GM12878 (cell line): ENCODE measurements around the gene MAP3K5. TPM values are rescaled to one million over a fixed set of nuclear protein-coding genes. Genes with fewer than 3 reads are reported as not detected.

ENCODE experiments used
- ATAC-seq: fragments of 200-7000 bp; cut with Tn5 transposase; 3 replicates; pipeline ENCODE4 v1.9.1; 2020; ENCODE audit warnings: mild to moderate bottlenecking, moderate library complexity
- BruUV-seq: library from RNA; stranded (reverse); fragments of 400-500 nt; replicated peaks from 2 replicates; lab custom pipeline; 2021; lab: Mats Ljungman, UMichigan
- CTCF ChIA-PET: fragments of 300-600 bp; sonication (Branson Sonifier 250); formaldehyde crosslinking; extraction: SDS; loops from one replicate; lab custom pipeline; 2021; ENCODE audit warnings: inconsistent platforms; lab: Yijun Ruan, JAX
- POLR2A ChIA-PET: fragments of 350-600 bp; formaldehyde crosslinking; extraction: SDS; loops from one replicate; lab custom pipeline; 2021; ENCODE audit warnings: inconsistent platforms; lab: Charles Lee
- RAD21 ChIA-PET: fragments of 300-600 bp; sonication (Branson Sonifier 250); formaldehyde crosslinking; loops from one replicate; lab custom pipeline; 2023; ENCODE audit warnings: antibody characterized with exemption; ENCODE audit not compliant: unreplicated experiment; lab: Charles Lee
- SMC1A ChIA-PET: fragments of 300-600 bp; sonication (Branson Sonifier 250); formaldehyde crosslinking; loops from one replicate; lab custom pipeline; 2023; ENCODE audit not compliant: unreplicated experiment, uncharacterized antibody; lab: Charles Lee
- DNase-seq: peaks from one replicate; pipeline ENCODE4 v3.0.0-alpha.2; 2011; ENCODE audit warnings: low read depth, low spot score
- FAIRE-seq: peaks from 3 replicates; lab custom pipeline; 2011; peaks lifted over from hg19 to GRCh38; lab: Jason Lieb, UNC
- H2AFZ ChIP-seq: 2 replicates; pipeline ENCODE4 v1.6.0; 2011; ENCODE audit warnings: low read depth, low read length, control low read depth; ENCODE audit not compliant: control insufficient read depth
- H3K27ac ChIP-seq: 2 replicates; pipeline ENCODE4 v1.5.1; 2011; ENCODE audit warnings: control low read depth; ENCODE audit not compliant: control insufficient read depth, insufficient read depth
- H3K27me3 ChIP-seq, 2 experiments: replicated peaks in 1 of 2; 2 replicates each; pipeline versions ENCODE4 v1.6.0 to v1.6.1; 2011; ENCODE audit warnings: low read length in 1 of 2; ENCODE audit not compliant: control insufficient read depth in 2 of 2, insufficient read depth in 2 of 2
- H3K36me3 ChIP-seq, 2 experiments: 2 replicates each; pipeline ENCODE4 v1.5.1; 2011; ENCODE audit warnings: low read length in 1 of 2; ENCODE audit not compliant: control insufficient read depth in 2 of 2, insufficient read depth in 2 of 2
- H3K4me1 ChIP-seq: 2 replicates; pipeline ENCODE4 v1.6.1; 2011; ENCODE audit warnings: mild to moderate bottlenecking, low read length, moderate library complexity, mixed read lengths; ENCODE audit not compliant: control insufficient read depth, insufficient read depth
- H3K4me2 ChIP-seq: 2 replicates; pipeline ENCODE4 v1.6.0; 2011; ENCODE audit warnings: control low read depth; ENCODE audit not compliant: control insufficient read depth, insufficient read depth
- H3K4me3 ChIP-seq: fragments of 200-600 bp; sonication (generic); 2 replicates; pipeline ENCODE4 v1.5.1; 2016
- H3K79me2 ChIP-seq: 2 replicates; pipeline ENCODE4 v1.6.0; 2011; ENCODE audit warnings: low read length; ENCODE audit not compliant: control insufficient read depth, insufficient read depth
- H3K9ac ChIP-seq: 2 replicates; pipeline ENCODE4 v1.8.0; 2011; ENCODE audit warnings: low read length, control low read depth, mixed read lengths; ENCODE audit not compliant: control insufficient read depth, insufficient read depth
- H3K9me3 ChIP-seq: replicated peaks from 3 replicates; pipeline ENCODE4 v1.5.1; 2011; ENCODE audit warnings: mild to moderate bottlenecking, low read length; ENCODE audit not compliant: control insufficient read depth, insufficient read depth
- H4K20me1 ChIP-seq: 2 replicates; pipeline ENCODE4 v1.6.0; 2011; ENCODE audit not compliant: control insufficient read depth, insufficient read depth
- BACH1 ChIP-seq: fragments of 450-650 bp; IDR thresholded peaks from 2 replicates; pipeline ENCODE4 v1.6.1; 2017; ENCODE audit warnings: mild to moderate bottlenecking, borderline replicate concordance
- E2F8 ChIP-seq: fragments of 450-650 bp; IDR thresholded peaks from 2 replicates; pipeline ENCODE4 v1.6.1; 2018; ENCODE audit warnings: mild to moderate bottlenecking, low read depth, moderate library complexity; ENCODE audit not compliant: partially characterized antibody
- MLLT1 ChIP-seq: fragments of 450-650 bp; IDR thresholded peaks from 2 replicates; pipeline ENCODE4 v1.6.1; 2016; ENCODE audit warnings: mild to moderate bottlenecking
- PKNOX1 ChIP-seq: fragments of 450-650 bp; IDR thresholded peaks from 2 replicates; pipeline ENCODE4 v1.6.1; 2016; ENCODE audit warnings: mild to moderate bottlenecking
- POLR2AphosphoS5 ChIP-seq: IDR thresholded peaks from 2 replicates; pipeline ENCODE4 v1.6.1; 2011; ENCODE audit warnings: mild to moderate bottlenecking, low read length, inconsistent platforms
- SMARCA5 ChIP-seq: fragments of 450-650 bp; IDR thresholded peaks from 2 replicates; pipeline ENCODE4 v1.6.1; 2017; ENCODE audit warnings: mild to moderate bottlenecking
- ZBTB11 ChIP-seq: fragments of 450-650 bp; formaldehyde crosslinking; IDR thresholded peaks from 2 replicates; pipeline ENCODE4 v1.5.0; 2022; ENCODE audit warnings: mild to moderate bottlenecking, missing genetic modification characterization
- ZNF217 ChIP-seq: fragments of 450-650 bp; IDR thresholded peaks from 2 replicates; pipeline ENCODE4 v1.6.1; 2017; ENCODE audit warnings: antibody characterized with exemption, mild to moderate bottlenecking
- WGBS: methylation state at CpG from one replicate; pipeline ENCODE4 v1.1.6; 2016; ENCODE audit warnings: low lambda C conversion rate; ENCODE audit not compliant: insufficient replicate concordance, insufficient coverage; ENCODE audit errors: missing lambda C conversion rate; 5-methylcytosine and 5-hydroxymethylcytosine counted together
- in situ Hi-C: fragments of 300-500 bp; cut with MboI; formaldehyde crosslinking; loops from 9 replicates; pipeline ENCODE4 v1.14.3; 2018; ENCODE audit warnings: mixed read lengths
- intact Hi-C: fragments of 100-400 bp; cut with micrococcal nuclease; formaldehyde crosslinking; loops from one replicate; pipeline ENCODE4 v1.14.2; 2022; ENCODE audit not compliant: unreplicated experiment
- polyA plus RNA-seq, 11 experiments: library from polyadenylated mRNA; depleted of rRNA in 4 of 11; unstranded in 6 of 11; stranded (reverse) in 5 of 11; fragments of >200 nt; fragmentation: Nextera tagmentation in 4 of 11; fragmentation: Illumina TruSeq in 1 of 11; extraction: Ambion mirVana in 4 of 11; extraction: Trizol in 1 of 11; gene quantifications; 1 replicate in 1 of 11; 2 replicates in 10 of 11; pipeline versions ENCODE4 v1.2.1 to v1.2.3, GENCODE V29; 2011 to 2016; ENCODE audit warnings: inconsistent platforms in 2 of 11, missing spikeins in 2 of 11, low read depth in 1 of 11
- total RNA-seq, 4 experiments: library from RNA; depleted of rRNA in 3 of 4; stranded (reverse); fragments of >200 nt in 3 of 4; fragmentation: Illumina TruSeq in 1 of 4; extraction: Trizol in 1 of 4; gene quantifications; 2 replicates each; pipeline versions ENCODE4 v1.2.1 to v1.2.3, GENCODE V29; 2013 to 2021

MAP3K5 gene
- total and polyA plus RNA-seq, 10 of the 15 experiments (the other 5 are each of a cell fraction or from before 2014, with no cell fraction given): 5.4 to 34.3 (median 26.4) TPM

GRCh38 chr6:136598048-136598447 lies 194.2 kb downstream of the MAP3K5 start (continued):
- TF ChIP-seq E2F8: no peak
- no peak for TF ChIP-seq BACH1
- no peak for TF ChIP-seq ZNF217
- no peak for TF ChIP-seq ZBTB11 (CRISPR knock-in tag)

- peaks cover 6 to 39% of the 10 kb centered on the region in 2 experiments for H3K36me3 ChIP-seq
Observed at GRCh38 chr6:136594671-136595070, 197.6 kb downstream of the MAP3K5 start.

More at GRCh38 chr6:136594671-136595070, 197.6 kb downstream of the MAP3K5 start:
- Histone ChIP-seq H2AFZ (no peak overlapping the region), H3K4me3 (0 out of 2 replicates have a peak overlapping the region, but pooled peaks have one; percentile 20), H3K4me1 (peaks cover 13% of the 10 kb centered on the region; the same call in 1 of the 2 replicates), H3K4me2 (peak overlapping the region; percentile 28), H3K27me3 (no peaks in the 10 kb centered on the region), H3K27ac (peak overlapping the region; percentile 83), H3K79me2 (no peaks in the 10 kb centered on the region), H3K9ac (no peak overlapping the region), H4K20me1 (no peaks in the 10 kb centered on the region), H3K9me3 (no peaks in the 10 kb centered on the region)
- ATAC-seq (no peak), FAIRE-seq (no peak), DNase-seq (no peak)
- WGBS: 86% methylated on average over 8 of the region's 8 CpGs
- CTCF ChIA-PET: interaction anchor here (0.7 to 2.5 kb wide), 7 partner anchors 10 to 200 kb away, joined by 3 to 14 read pairs (median 4); partner anchors contain the start of gene MAP3K5
- in situ Hi-C loops (no loop called here), intact Hi-C loops (loop anchor here (5.0 kb wide), 1 partner anchor 198 kb away; the partner anchor contains the start of gene MAP3K5)
- BruUV-seq: no TSS peak
- POLR2A ChIA-PET: interaction anchor here (1.0 to 1.5 kb wide), 4 partner anchors 9 to 196 kb away, joined by 3 to 7 read pairs (median 3); no protein-coding TSS in a partner anchor
- RAD21 ChIA-PET: interaction anchor here (1.6 to 2.2 kb wide), 2 partner anchors 197 to 200 kb away, joined by 6 to 21 read pairs; partner anchors contain the start of gene MAP3K5
- TF ChIP-seq PKNOX1 (no peak), POLR2AphosphoS5 (peak; percentile 38; the same call in 1 of the 2 replicates), SMARCA5 (0 out of 2 replicates have a peak, but pooled peaks have one; percentile 6), MLLT1 (peak; percentile 94)
- TF ChIP-seq, all 136 proteins: peak for 3
- SMC1A ChIA-PET: interaction anchor here (1.2 to 1.9 kb wide), 8 partner anchors 8 to 199 kb away, joined by 4 to 11 read pairs (median 6); partner anchors contain the start of gene MAP3K5
